B cell (primary cell): Measurements from ENCODE around the gene RTKN. TPM values are rescaled to one million over a fixed set of nuclear protein-coding genes. Genes with fewer than 3 reads are reported as not detected.

Experiments used
- ATAC-seq: fragments of 200-7000 bp; cut with Tn5 transposase; one replicate; pipeline ENCODE4 v1.10.0; 2021; ENCODE audit warnings: low read depth, mild to moderate bottlenecking, moderate number of reproducible peaks, moderate library complexity
- CTCF ChIA-PET: fragments of 350-600 bp; sonication (Branson Sonifier 250); formaldehyde crosslinking; loops from one replicate; lab custom pipeline; 2021; ENCODE audit warnings: antibody characterized with exemption, inconsistent platforms; lab: Charles Lee
- POLR2A ChIA-PET: fragments of 350-600 bp; sonication (Branson Sonifier 250); formaldehyde crosslinking; loops from one replicate; lab custom pipeline; 2021; ENCODE audit warnings: antibody characterized with exemption; lab: Charles Lee
- DNase-seq: peaks from one replicate; pipeline ENCODE4 v3.0.0; 2013
- H2AFZ ChIP-seq: 2 replicates; pipeline ENCODE4 v1.6.1; 2012; ENCODE audit warnings: mild to moderate bottlenecking, low read depth, low read length; ENCODE audit not compliant: insufficient read depth, poor library complexity, severe bottlenecking
- H3K27ac ChIP-seq, 2 donors: 1 replicate in 1 of 2; 2 replicates in 1 of 2; pipeline ENCODE4 v1.5.1; 2012 to 2013; ENCODE audit warnings: low read length in 2 of 2, mild to moderate bottlenecking in 2 of 2, moderate library complexity in 1 of 2
- H3K27me3 ChIP-seq, 4 experiments: fragments of 200-600 bp in 1 of 4; sonication (generic) in 1 of 4; replicated peaks in 1 of 4; 1 replicate in 2 of 4; 2 replicates in 2 of 4; pipeline versions ENCODE4 v1.6.1 to v1.7.0; 2013 to 2016; ENCODE audit warnings: low read length in 3 of 4, mild to moderate bottlenecking in 2 of 4, mixed read lengths in 1 of 4, moderate library complexity in 1 of 4; ENCODE audit not compliant: insufficient read depth in 4 of 4, control insufficient read depth in 3 of 4; ENCODE audit errors: control extremely low read depth in 1 of 4
- H3K36me3 ChIP-seq, 2 experiments: replicated peaks in 1 of 2; 1 replicate in 1 of 2; 2 replicates in 1 of 2; pipeline versions ENCODE4 v1.6.1 to v1.7.1; 2013; ENCODE audit warnings: low read length in 1 of 2; ENCODE audit not compliant: insufficient read depth in 2 of 2, control insufficient read depth in 1 of 2; ENCODE audit errors: control extremely low read depth in 1 of 2, extremely low read depth in 1 of 2
- H3K4me1 ChIP-seq, 2 donors: fragments of 200-600 bp in 1 of 2; sonication (generic) in 1 of 2; 1 replicate in 1 of 2; 2 replicates in 1 of 2; pipeline versions ENCODE4 v1.5.1 to v1.6.1; 2013 to 2017; ENCODE audit warnings: low read length in 2 of 2; ENCODE audit not compliant: control insufficient read depth in 2 of 2, insufficient read depth in 2 of 2
- H3K4me2 ChIP-seq: replicated peaks from 2 replicates; pipeline ENCODE3; 2012; ENCODE audit warnings: mild to moderate bottlenecking, low read depth, low read length; ENCODE audit not compliant: poor library complexity, severe bottlenecking
- H3K4me3 ChIP-seq, 5 experiments: fragments of 200-600 bp in 1 of 5; sonication (generic) in 1 of 5; 1 replicate in 3 of 5; 2 replicates in 2 of 5; pipeline versions ENCODE4 v1.5.1 to v1.7.0; 2011 to 2016; ENCODE audit warnings: low read length in 4 of 5, mild to moderate bottlenecking in 4 of 5, low read depth in 2 of 5, control low read depth in 1 of 5, moderate library complexity in 1 of 5; ENCODE audit not compliant: insufficient read depth in 1 of 5; ENCODE audit errors: control extremely low read depth in 1 of 5, extremely low read depth in 1 of 5
- H3K79me2 ChIP-seq: fragments of 200-600 bp; sonication (generic); one replicate; pipeline ENCODE4 v1.6.0; 2016; ENCODE audit warnings: low read length; ENCODE audit not compliant: control insufficient read depth, insufficient read depth
- H3K9ac ChIP-seq: fragments of 200-600 bp; sonication (generic); 2 replicates; pipeline ENCODE4 v1.6.1; 2017; ENCODE audit warnings: mild to moderate bottlenecking, low read length, moderate library complexity
- H3K9me3 ChIP-seq, 3 donors: one replicate each; pipeline versions ENCODE4 v1.6.1 to v1.7.1; 2013; ENCODE audit warnings: low read length in 2 of 3; ENCODE audit not compliant: control insufficient read depth in 2 of 3, insufficient read depth in 1 of 3; ENCODE audit errors: control extremely low read depth in 1 of 3
- H4K20me1 ChIP-seq: 2 replicates; pipeline ENCODE4 v1.6.0; 2012; ENCODE audit warnings: mild to moderate bottlenecking, low read length; ENCODE audit not compliant: insufficient read depth, control insufficient read depth, poor library complexity, severe bottlenecking
- H3K27ac Mint-ChIP-seq: one replicate; pipeline ENCODE4 v1.8.0; 2021; ENCODE audit warnings: mixed read lengths
- H3K27me3 Mint-ChIP-seq: one replicate; pipeline ENCODE4 v1.8.0; 2021; ENCODE audit warnings: mixed read lengths
- H3K4me1 Mint-ChIP-seq: one replicate; pipeline ENCODE4 v1.8.0; 2021; ENCODE audit warnings: mixed read lengths
- H3K4me3 Mint-ChIP-seq: one replicate; pipeline ENCODE4 v1.8.0; 2021; ENCODE audit warnings: mixed read lengths
- H3K9me3 Mint-ChIP-seq: one replicate; pipeline ENCODE4 v1.8.0; 2022; ENCODE audit warnings: mixed read lengths; ENCODE audit not compliant: insufficient read depth
- EZH2 ChIP-seq: IDR thresholded peaks from 2 replicates; pipeline ENCODE4 v1.6.1; 2012; ENCODE audit warnings: borderline replicate concordance, low read depth, mild to moderate bottlenecking, moderate library complexity, low read length; ENCODE audit not compliant: insufficient read depth, poor library complexity, severe bottlenecking
- WGBS: methylation state at CpG from one replicate; pipeline ENCODE4 v1.1.5; 2013; ENCODE audit warnings: missing lambda C conversion rate; ENCODE audit not compliant: insufficient coverage; 5-methylcytosine and 5-hydroxymethylcytosine counted together
- intact Hi-C: fragments of 100-400 bp; cut with micrococcal nuclease; formaldehyde crosslinking; loops from one replicate; pipeline ENCODE4 v1.10.0; 2022
- polyA plus RNA-seq: library from polyadenylated mRNA; depleted of rRNA; stranded (reverse); fragments of >200 nt; gene quantifications from 2 replicates; pipeline ENCODE4 v1.2.3, GENCODE V29; 2012
- total RNA-seq, 2 donors: library from RNA; stranded (reverse); fragments of 120-200 nt in 1 of 2; gene quantifications; 1 replicate in 1 of 2; 2 replicates in 1 of 2; pipeline versions ENCODE4 v1.2.3 to v1.2.4, GENCODE V29; 2013 to 2022
- TF ChIP-seq, protein P1 (sequence below): fragments of 200-600 bp; IDR thresholded peaks from one replicate; pipeline ENCODE4 v1.8.0; 2022; ENCODE audit warnings: antibody characterized with exemption, mild to moderate bottlenecking

Gene RTKN
- total and polyA plus RNA-seq, 2 donors (not counting 1 experiment from before 2014, with no cell fraction given) = 5.1 to 10.5 TPM

DNA sequence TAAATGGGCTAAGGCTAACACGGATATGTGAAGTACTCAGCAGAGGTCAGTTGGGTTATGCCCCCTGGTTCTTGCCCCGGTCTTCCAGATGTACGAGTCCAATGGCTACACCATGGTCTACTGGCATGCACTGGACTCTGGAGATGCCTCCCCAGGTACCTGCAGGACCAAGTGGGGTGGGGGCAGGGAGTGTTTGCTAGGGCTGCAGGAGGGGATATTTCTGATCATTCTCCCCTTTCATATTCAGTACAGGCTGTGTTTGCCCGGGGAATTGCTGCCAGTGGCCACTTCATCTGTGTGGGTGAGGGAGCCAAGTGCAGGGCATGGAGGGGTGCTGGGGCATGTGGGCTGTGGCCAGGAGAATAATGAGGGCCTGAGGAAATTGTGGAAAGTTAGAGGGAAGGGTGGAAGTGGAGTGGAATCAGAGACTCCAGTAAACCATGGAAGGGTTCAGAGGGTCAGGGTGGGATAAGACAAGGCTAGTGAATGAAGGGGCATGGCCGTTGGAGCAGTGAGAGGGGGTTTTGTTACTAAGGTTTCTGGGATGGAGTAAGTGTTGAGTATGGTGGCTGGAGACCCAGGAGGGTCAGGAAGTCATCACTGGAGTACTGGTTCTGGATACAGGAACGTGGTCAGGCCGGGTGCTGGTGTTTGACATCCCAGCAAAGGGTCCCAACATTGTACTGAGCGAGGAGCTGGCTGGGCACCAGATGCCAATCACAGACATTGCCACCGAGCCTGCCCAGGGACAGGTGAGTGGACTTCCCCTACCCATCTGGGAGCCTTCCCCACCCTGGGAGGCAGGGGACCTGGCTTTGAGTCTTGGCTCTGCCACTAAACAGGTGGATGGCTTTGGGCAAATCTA lies 18.3 kb downstream of the RTKN start:
- intact Hi-C loops = no loop called here
- Histone ChIP-seq H3K27ac (no peak overlapping the region), H3K27me3 (no peaks in the 10 kb centered on the region), H3K36me3 (peaks cover 0 to 11% of the 10 kb centered on the region in 2 experiments), H2AFZ (no peak overlapping the region), H4K20me1 (no peaks in the 10 kb centered on the region), H3K4me1 (peaks cover 22 to 31% of the 10 kb centered on the region in 2 donors), H3K9ac (no peak overlapping the region), H3K9me3 (no peaks in the 10 kb centered on the region), H3K79me2 (no peaks in the 10 kb centered on the region), H3K4me3 (no peak overlapping the region), H3K4me2 (no peak overlapping the region)
- H3K4me3 Mint-ChIP-seq = peak overlapping the region; percentile 98
- ChIA-PET CTCF (no interaction called here), POLR2A (no interaction called here)
- TF ChIP-seq EZH2 = no peak
- TF ChIP-seq, protein P1, sequence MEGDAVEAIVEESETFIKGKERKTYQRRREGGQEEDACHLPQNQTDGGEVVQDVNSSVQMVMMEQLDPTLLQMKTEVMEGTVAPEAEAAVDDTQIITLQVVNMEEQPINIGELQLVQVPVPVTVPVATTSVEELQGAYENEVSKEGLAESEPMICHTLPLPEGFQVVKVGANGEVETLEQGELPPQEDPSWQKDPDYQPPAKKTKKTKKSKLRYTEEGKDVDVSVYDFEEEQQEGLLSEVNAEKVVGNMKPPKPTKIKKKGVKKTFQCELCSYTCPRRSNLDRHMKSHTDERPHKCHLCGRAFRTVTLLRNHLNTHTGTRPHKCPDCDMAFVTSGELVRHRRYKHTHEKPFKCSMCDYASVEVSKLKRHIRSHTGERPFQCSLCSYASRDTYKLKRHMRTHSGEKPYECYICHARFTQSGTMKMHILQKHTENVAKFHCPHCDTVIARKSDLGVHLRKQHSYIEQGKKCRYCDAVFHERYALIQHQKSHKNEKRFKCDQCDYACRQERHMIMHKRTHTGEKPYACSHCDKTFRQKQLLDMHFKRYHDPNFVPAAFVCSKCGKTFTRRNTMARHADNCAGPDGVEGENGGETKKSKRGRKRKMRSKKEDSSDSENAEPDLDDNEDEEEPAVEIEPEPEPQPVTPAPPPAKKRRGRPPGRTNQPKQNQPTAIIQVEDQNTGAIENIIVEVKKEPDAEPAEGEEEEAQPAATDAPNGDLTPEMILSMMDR = no peak
- 92% methylated on average over 6 of the region's 9 CpGs for WGBS
- peaks cover 32% of the 10 kb centered on the region for H3K4me1 Mint-ChIP-seq
- no peak for ATAC-seq
- no peak overlapping the region for H3K27ac Mint-ChIP-seq
- no peak for DNase-seq
- no peaks in the 10 kb centered on the region for H3K27me3 Mint-ChIP-seq
- no peaks in the 10 kb centered on the region for H3K9me3 Mint-ChIP-seq
